Activated naive CD4-positive, alpha-beta T cell treated with anti-CD3 and anti-CD28 coated beads, Interleukin-2, amount 10 ng/mL, durations not matched to agents 7 days and 5 days (primary cell): ENCODE measurements around the gene CDK5R1.

ENCODE experiments used
- CTCF ChIA-PET: fragments of 350-600 bp; sonication (Branson Sonifier 250); formaldehyde crosslinking; loops from one replicate; lab custom pipeline; 2021; ENCODE audit warnings: antibody characterized with exemption; lab: Charles Lee
- DNase-seq: peaks from one replicate; pipeline ENCODE4 v3.0.0-alpha.2; 2020
- H3K27ac Mint-ChIP-seq: one replicate; pipeline ENCODE4 v1.8.0; 2021; ENCODE audit warnings: mild to moderate bottlenecking, moderate library complexity, mixed read lengths
- H3K27me3 Mint-ChIP-seq: one replicate; pipeline ENCODE4 v1.8.0; 2021; ENCODE audit warnings: mild to moderate bottlenecking, mixed read lengths
- H3K36me3 Mint-ChIP-seq: one replicate; pipeline ENCODE4 v1.8.0; 2021; ENCODE audit warnings: mixed read lengths
- H3K4me1 Mint-ChIP-seq: one replicate; pipeline ENCODE4 v1.8.0; 2021; ENCODE audit warnings: mixed read lengths
- H3K4me3 Mint-ChIP-seq: one replicate; pipeline ENCODE4 v1.8.0; 2021; ENCODE audit warnings: mild to moderate bottlenecking, moderate library complexity, mixed read lengths
- H3K9me3 Mint-ChIP-seq: one replicate; pipeline ENCODE4 v1.8.0; 2021; ENCODE audit warnings: mixed read lengths

Gene CDK5R1

GRCh38 chr17:32453370-32453769 lies 33.4 kb upstream of the CDK5R1 start:
- CTCF ChIA-PET: interaction anchor here (1.1 to 1.5 kb wide), 2 partner anchors 9 kb away, joined by 3 to 7 read pairs; partner anchors contain the start of gene PSMD11
- Mint-ChIP-seq H3K27me3 (no peaks in the 10 kb centered on the region), H3K27ac (no peak overlapping the region), H3K36me3 (peaks cover 69% of the 10 kb centered on the region), H3K9me3 (no peaks in the 10 kb centered on the region), H3K4me3 (no peak overlapping the region), H3K4me1 (peaks cover 24% of the 10 kb centered on the region)
- no peak for DNase-seq

- CTCF ChIA-PET: no interaction called here
- H3K27me3 Mint-ChIP-seq: no peaks in the 10 kb centered on the region
- H3K9me3 Mint-ChIP-seq: no peaks in the 10 kb centered on the region
- peaks cover 55% of the 10 kb centered on the region for H3K36me3 Mint-ChIP-seq
- no peak overlapping the region for H3K4me3 Mint-ChIP-seq
- peaks cover 31% of the 10 kb centered on the region for H3K4me1 Mint-ChIP-seq
- no peak for DNase-seq
- no peak overlapping the region for H3K27ac Mint-ChIP-seq
Observed at GRCh38 chr17:32458371-32458770, 28.4 kb upstream of the CDK5R1 start.

DNA sequence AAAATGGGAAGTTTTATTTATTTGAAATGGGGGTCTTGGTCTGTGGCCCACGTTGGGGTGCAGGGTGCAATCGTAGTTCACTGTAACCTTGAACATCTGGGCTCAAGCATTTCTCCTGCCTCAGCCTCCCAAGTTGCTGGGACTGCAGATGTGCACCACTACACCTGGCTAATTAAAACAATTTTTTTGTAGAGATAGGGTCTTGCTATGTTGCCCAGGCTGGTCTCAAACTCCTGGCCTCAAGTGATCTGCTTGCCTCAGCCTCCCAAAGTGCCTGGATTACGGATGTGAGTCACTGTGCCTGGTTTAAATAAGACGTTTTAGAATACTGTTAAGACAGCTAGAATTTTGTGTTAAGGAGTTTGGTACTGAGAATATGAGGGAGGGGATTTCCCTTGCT lies 26.7 kb upstream of the CDK5R1 start:
- no peak overlapping the region for H3K27ac Mint-ChIP-seq
- CTCF ChIA-PET: interaction anchor here (0.6 to 4.7 kb wide), 4 partner anchors 23 to 323 kb away, joined by 3 to 51 read pairs (median 3); no protein-coding TSS in a partner anchor
- no peaks in the 10 kb centered on the region for H3K9me3 Mint-ChIP-seq
- DNase-seq: no peak
- peaks cover 31% of the 10 kb centered on the region for H3K4me1 Mint-ChIP-seq
- no peaks in the 10 kb centered on the region for H3K27me3 Mint-ChIP-seq
- peaks cover 46% of the 10 kb centered on the region for H3K36me3 Mint-ChIP-seq
- H3K4me3 Mint-ChIP-seq: no peak overlapping the region

DNA sequence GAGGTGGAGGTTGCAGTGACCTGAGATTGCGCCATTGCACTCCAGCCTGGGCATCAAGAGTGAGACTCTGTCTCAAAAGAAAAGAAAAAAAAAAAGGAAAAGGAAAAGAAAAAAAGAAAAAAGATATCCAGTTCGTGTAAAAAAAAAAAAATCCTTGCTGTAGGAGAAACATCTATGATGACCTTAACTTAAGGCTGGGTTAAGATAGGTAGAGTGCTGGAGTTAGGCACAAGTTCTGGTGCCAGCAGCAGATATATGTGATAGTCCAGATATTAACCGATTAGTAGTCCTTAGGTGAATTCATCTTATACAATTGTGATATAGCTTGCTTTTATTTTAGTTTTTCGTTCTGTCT lies 25.3 kb upstream of the CDK5R1 start:
- no peak for DNase-seq
- Mint-ChIP-seq H3K27ac (peak overlapping the region; percentile 7), H3K27me3 (no peaks in the 10 kb centered on the region), H3K36me3 (peaks cover 49% of the 10 kb centered on the region), H3K4me1 (peaks cover 31% of the 10 kb centered on the region), H3K4me3 (no peak overlapping the region), H3K9me3 (no peaks in the 10 kb centered on the region)
- CTCF ChIA-PET: interaction anchor here (0.7 to 4.7 kb wide), 24 partner anchors 9 to 416 kb away, joined by 3 to 51 read pairs (median 4); partner anchors contain the start of genes MYO1D and PSMD11

GRCh38 chr17:32461853-32462617 lies 24.8 kb upstream of the CDK5R1 start:
- peak; percentile 79 for DNase-seq
- CTCF ChIA-PET: interaction anchor here (0.7 to 4.7 kb wide), 40 partner anchors 9 to 415 kb away, joined by 3 to 51 read pairs (median 4); partner anchors contain the start of genes MYO1D and PSMD11
- Mint-ChIP-seq H3K27me3 (no peaks in the 10 kb centered on the region), H3K27ac (peak overlapping the region; percentile 7), H3K4me1 (peaks cover 28% of the 10 kb centered on the region), H3K4me3 (no peak overlapping the region), H3K9me3 (no peaks in the 10 kb centered on the region), H3K36me3 (peaks cover 46% of the 10 kb centered on the region)

- H3K27ac Mint-ChIP-seq: no peak overlapping the region
- no peak for DNase-seq
- peaks cover 15% of the 10 kb centered on the region for H3K4me1 Mint-ChIP-seq
- no peak overlapping the region for H3K4me3 Mint-ChIP-seq
- H3K36me3 Mint-ChIP-seq: peaks cover 45% of the 10 kb centered on the region
- no peaks in the 10 kb centered on the region for H3K27me3 Mint-ChIP-seq
- CTCF ChIA-PET: interaction anchor here (1.1 to 4.7 kb wide), 23 partner anchors 10 to 383 kb away, joined by 3 to 51 read pairs (median 5); partner anchors contain the start of gene PSMD11
- H3K9me3 Mint-ChIP-seq: no peaks in the 10 kb centered on the region
Observed at GRCh38 chr17:32463304-32463703, 23.5 kb upstream of the CDK5R1 start.

DNA sequence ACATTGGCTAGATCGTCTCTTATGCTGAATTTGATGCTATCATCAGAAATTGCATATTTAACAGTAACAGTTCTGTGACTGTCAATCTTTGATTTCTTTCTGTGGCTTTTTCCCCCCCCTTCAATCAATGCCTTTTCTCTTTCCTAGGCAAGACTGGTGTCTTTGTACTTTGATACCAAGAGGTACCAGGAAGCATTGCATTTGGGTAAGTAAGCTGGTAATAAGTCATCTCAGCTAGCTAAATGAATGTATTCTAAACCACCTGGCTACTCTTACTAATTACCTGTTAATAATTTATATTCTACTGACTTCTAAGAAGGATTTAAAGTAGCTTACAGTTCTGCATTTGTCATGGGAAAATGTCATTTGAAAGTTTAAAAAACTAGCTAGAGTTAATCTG lies 22.4 kb upstream of the CDK5R1 start:
- H3K4me1 Mint-ChIP-seq: peaks cover 10% of the 10 kb centered on the region
- no peaks in the 10 kb centered on the region for H3K27me3 Mint-ChIP-seq
- CTCF ChIA-PET: interaction anchor here (0.7 to 4.7 kb wide), 9 partner anchors 16 to 211 kb away, joined by 3 to 51 read pairs (median 8); partner anchors contain the start of gene PSMD11
- no peak overlapping the region for H3K27ac Mint-ChIP-seq
- no peaks in the 10 kb centered on the region for H3K9me3 Mint-ChIP-seq
- H3K4me3 Mint-ChIP-seq: no peak overlapping the region
- peaks cover 51% of the 10 kb centered on the region for H3K36me3 Mint-ChIP-seq
- no peak for DNase-seq

DNA sequence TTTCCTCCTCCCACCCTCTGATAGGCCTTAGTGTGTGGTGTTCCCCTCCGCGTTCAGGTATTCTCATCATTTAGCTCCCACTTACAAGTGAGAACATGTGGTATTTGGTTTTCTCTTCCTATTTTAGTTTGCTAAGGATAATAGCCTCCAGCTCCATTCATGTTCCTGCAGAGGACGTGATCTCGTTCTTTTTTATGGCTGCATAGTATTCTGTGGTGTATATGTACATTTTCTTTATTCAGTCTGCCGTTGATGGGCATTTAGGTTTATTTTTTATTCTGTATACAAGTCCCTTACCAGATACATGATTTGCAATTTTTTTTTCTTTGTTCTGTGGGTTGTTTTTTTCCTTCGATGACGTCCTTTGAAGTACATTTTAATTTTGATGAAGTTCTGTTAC lies 18.8 kb upstream of the CDK5R1 start:
- no peak overlapping the region for H3K27ac Mint-ChIP-seq
- CTCF ChIA-PET: interaction anchor here (1.0 kb wide), 1 partner anchor 15 kb away, joined by 3 read pairs; no protein-coding TSS in a partner anchor
- peaks cover 2% of the 10 kb centered on the region for H3K4me1 Mint-ChIP-seq
- DNase-seq: no peak
- H3K27me3 Mint-ChIP-seq: no peaks in the 10 kb centered on the region
- H3K4me3 Mint-ChIP-seq: no peak overlapping the region
- H3K9me3 Mint-ChIP-seq: no peaks in the 10 kb centered on the region
- H3K36me3 Mint-ChIP-seq: peaks cover 50% of the 10 kb centered on the region

GRCh38 chr17:32470405-32471167 lies 16.2 kb upstream of the CDK5R1 start:
- no peak for DNase-seq
- H3K4me1 Mint-ChIP-seq: peaks cover 9% of the 10 kb centered on the region
- CTCF ChIA-PET: interaction anchor here (1.3 to 3.1 kb wide), 2 partner anchors 9 to 26 kb away, joined by 4 to 15 read pairs; partner anchors contain the start of gene PSMD11
- H3K4me3 Mint-ChIP-seq: no peak overlapping the region
- H3K27me3 Mint-ChIP-seq: no peaks in the 10 kb centered on the region
- H3K27ac Mint-ChIP-seq: no peak overlapping the region
- no peaks in the 10 kb centered on the region for H3K9me3 Mint-ChIP-seq
- H3K36me3 Mint-ChIP-seq: peaks cover 66% of the 10 kb centered on the region

DNA sequence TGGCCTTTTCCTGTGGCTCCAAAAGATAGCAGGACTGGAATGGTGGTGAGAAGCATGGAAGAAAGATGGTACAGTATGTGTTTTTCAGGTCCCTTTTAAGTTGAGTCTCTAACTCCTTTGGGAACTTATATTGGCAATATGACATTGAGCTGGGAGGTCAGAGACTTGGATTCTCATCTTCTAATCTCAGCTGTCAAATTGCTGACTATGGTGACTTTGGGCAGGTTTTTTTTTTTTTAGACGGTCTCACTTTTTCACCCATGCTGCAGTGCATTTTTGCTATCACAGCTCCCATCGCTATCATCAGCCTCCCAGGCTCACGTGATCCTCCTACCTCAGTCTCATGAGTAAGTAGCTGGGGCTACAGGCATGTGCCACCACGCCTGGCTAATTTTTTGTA lies 15.1 kb upstream of the CDK5R1 start:
- Mint-ChIP-seq H3K4me1 (peaks cover 9% of the 10 kb centered on the region), H3K27ac (no peak overlapping the region), H3K27me3 (no peaks in the 10 kb centered on the region)

DNA sequence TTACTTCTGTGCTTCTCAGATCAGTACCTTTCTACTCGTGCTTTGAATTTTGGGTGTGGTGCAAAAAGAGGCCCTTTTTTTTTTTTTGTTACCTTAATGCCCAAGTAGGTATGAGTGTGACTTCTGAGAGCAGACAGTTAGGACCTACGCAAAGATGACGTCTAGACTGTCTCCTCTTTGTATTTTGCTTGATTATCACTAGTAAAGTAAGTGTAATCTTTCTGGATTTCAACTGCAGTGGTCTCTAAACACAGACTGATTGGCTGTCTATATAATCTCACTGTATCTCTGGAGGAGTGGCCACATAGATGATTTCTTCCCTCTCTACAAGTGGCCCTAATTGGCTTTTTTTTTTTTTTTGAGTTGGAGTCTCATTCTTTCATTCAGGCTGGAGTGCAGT lies 11.5 kb upstream of the CDK5R1 start:
- no peak overlapping the region for H3K4me3 Mint-ChIP-seq
- peaks cover 7% of the 10 kb centered on the region for H3K4me1 Mint-ChIP-seq
- CTCF ChIA-PET: interaction anchor here (0.7 to 1.8 kb wide), 3 partner anchors 11 to 232 kb away, joined by 3 to 8 read pairs (median 3); no protein-coding TSS in a partner anchor
- H3K9me3 Mint-ChIP-seq: no peaks in the 10 kb centered on the region
- DNase-seq: no peak
- H3K27ac Mint-ChIP-seq: no peak overlapping the region
- peaks cover 68% of the 10 kb centered on the region for H3K36me3 Mint-ChIP-seq
- H3K27me3 Mint-ChIP-seq: no peaks in the 10 kb centered on the region

More for the DNA sequence above, 15.1 kb upstream of the CDK5R1 start:
- no peak for DNase-seq
- CTCF ChIA-PET: interaction anchor here (1.3 to 3.1 kb wide), 2 partner anchors 10 to 27 kb away, joined by 4 to 15 read pairs; partner anchors contain the start of gene PSMD11
- no peaks in the 10 kb centered on the region for H3K9me3 Mint-ChIP-seq
- no peak overlapping the region for H3K4me3 Mint-ChIP-seq
- peaks cover 66% of the 10 kb centered on the region for H3K36me3 Mint-ChIP-seq

GRCh38 chr17:32477220-32477619 lies 9.6 kb upstream of the CDK5R1 start:
- Mint-ChIP-seq H3K27me3 (no peaks in the 10 kb centered on the region), H3K4me1 (peaks cover 7% of the 10 kb centered on the region), H3K27ac (no peak overlapping the region), H3K9me3 (no peaks in the 10 kb centered on the region), H3K36me3 (peaks cover 66% of the 10 kb centered on the region), H3K4me3 (no peak overlapping the region)
- DNase-seq: no peak
- CTCF ChIA-PET: no interaction called here

GRCh38 chr17:32479074-32479617 lies 7.6 kb upstream of the CDK5R1 start:
- H3K27ac Mint-ChIP-seq: no peak overlapping the region
- H3K9me3 Mint-ChIP-seq: no peaks in the 10 kb centered on the region
- CTCF ChIA-PET: interaction anchor here (0.8 to 1.2 kb wide), 2 partner anchors 16 to 129 kb away, joined by 3 to 4 read pairs; no protein-coding TSS in a partner anchor
- DNase-seq: no peak
- no peak overlapping the region for H3K4me3 Mint-ChIP-seq
- H3K36me3 Mint-ChIP-seq: peaks cover 62% of the 10 kb centered on the region
- peaks cover 10% of the 10 kb centered on the region for H3K4me1 Mint-ChIP-seq
- H3K27me3 Mint-ChIP-seq: no peaks in the 10 kb centered on the region
